ENCODE results near the gene CCDC33.

GRCh38 chr15:74205582-74205947, 30.6 kb upstream of the CCDC33 start:
- no peak for TF ChIP-seq EZH2 (IDR thresholded peaks at IDR 0.05; ENCODE audit: borderline replicate concordance, low read depth, low read length, severe bottlenecking)
- TF ChIP-seq, protein P1, sequence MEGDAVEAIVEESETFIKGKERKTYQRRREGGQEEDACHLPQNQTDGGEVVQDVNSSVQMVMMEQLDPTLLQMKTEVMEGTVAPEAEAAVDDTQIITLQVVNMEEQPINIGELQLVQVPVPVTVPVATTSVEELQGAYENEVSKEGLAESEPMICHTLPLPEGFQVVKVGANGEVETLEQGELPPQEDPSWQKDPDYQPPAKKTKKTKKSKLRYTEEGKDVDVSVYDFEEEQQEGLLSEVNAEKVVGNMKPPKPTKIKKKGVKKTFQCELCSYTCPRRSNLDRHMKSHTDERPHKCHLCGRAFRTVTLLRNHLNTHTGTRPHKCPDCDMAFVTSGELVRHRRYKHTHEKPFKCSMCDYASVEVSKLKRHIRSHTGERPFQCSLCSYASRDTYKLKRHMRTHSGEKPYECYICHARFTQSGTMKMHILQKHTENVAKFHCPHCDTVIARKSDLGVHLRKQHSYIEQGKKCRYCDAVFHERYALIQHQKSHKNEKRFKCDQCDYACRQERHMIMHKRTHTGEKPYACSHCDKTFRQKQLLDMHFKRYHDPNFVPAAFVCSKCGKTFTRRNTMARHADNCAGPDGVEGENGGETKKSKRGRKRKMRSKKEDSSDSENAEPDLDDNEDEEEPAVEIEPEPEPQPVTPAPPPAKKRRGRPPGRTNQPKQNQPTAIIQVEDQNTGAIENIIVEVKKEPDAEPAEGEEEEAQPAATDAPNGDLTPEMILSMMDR (IDR thresholded peaks at IDR 0.05; ENCODE audit: extremely low read depth in 1 of 2, insufficient read depth in 1 of 2, low read depth in 1 of 2, low read length in 2 of 2), result no peak
- TF ChIP-seq POLR2A (IDR thresholded peaks at IDR 0.05; ENCODE audit: low read depth, low read length), result no peak
- no peak for TF ChIP-seq POLR2AphosphoS5 (IDR thresholded peaks at IDR 0.05; ENCODE audit: insufficient read depth, low read depth, low read length)
- TF ChIP-seq MYC (IDR thresholded peaks at IDR 0.05; ENCODE audit: low read depth, low read length), result no peak
- TF ChIP-seq JUN (IDR thresholded peaks at IDR 0.05; ENCODE audit: borderline replicate concordance, insufficient read depth, insufficient read length, low read depth), result no peak
- no peak for TF ChIP-seq FOS (IDR thresholded peaks at IDR 0.05; ENCODE audit: borderline replicate concordance, insufficient read depth, low read length)

All from endothelial cell of umbilical vein (primary cell).